ENCODE results near the gene SRSF5.
"Not testable (repeated sequence)": the region's sequence is repeated elsewhere in the genome, so short reads cannot be mapped to it uniquely, and the experiment has no call there.

GRCh38 chr14:69736405-69736804, 30.5 kb upstream of the SRSF5 start:
- TF ChIP-seq POLR2A (IDR thresholded peaks at IDR 0.05; ENCODE audit: low read depth, low read length); POLR2AphosphoS5 (IDR thresholded peaks at IDR 0.05; ENCODE audit: insufficient read depth, low read depth, low read length); EZH2 (IDR thresholded peaks at IDR 0.05; ENCODE audit: borderline replicate concordance, low read depth, low read length, severe bottlenecking): not testable (repeated sequence)
- TF ChIP-seq, protein P1, sequence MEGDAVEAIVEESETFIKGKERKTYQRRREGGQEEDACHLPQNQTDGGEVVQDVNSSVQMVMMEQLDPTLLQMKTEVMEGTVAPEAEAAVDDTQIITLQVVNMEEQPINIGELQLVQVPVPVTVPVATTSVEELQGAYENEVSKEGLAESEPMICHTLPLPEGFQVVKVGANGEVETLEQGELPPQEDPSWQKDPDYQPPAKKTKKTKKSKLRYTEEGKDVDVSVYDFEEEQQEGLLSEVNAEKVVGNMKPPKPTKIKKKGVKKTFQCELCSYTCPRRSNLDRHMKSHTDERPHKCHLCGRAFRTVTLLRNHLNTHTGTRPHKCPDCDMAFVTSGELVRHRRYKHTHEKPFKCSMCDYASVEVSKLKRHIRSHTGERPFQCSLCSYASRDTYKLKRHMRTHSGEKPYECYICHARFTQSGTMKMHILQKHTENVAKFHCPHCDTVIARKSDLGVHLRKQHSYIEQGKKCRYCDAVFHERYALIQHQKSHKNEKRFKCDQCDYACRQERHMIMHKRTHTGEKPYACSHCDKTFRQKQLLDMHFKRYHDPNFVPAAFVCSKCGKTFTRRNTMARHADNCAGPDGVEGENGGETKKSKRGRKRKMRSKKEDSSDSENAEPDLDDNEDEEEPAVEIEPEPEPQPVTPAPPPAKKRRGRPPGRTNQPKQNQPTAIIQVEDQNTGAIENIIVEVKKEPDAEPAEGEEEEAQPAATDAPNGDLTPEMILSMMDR (IDR thresholded peaks at IDR 0.05; ENCODE audit: extremely low read depth in 1 of 2, insufficient read depth in 1 of 2, low read depth in 1 of 2, low read length in 2 of 2), result not testable (repeated sequence)

All from endothelial cell of umbilical vein (primary cell).